Keratinocyte (primary cell): Measurements from ENCODE around the gene G6PC1. TPM values are rescaled to one million over a fixed set of nuclear protein-coding genes. Genes with fewer than 3 reads are reported as not detected.
"Not testable (repeated sequence)": the region's sequence is repeated elsewhere in the genome, so short reads cannot be mapped to it uniquely, and the experiment has no call there.

Experiments used
- DNase-seq: peaks from one replicate; pipeline ENCODE4 v3.0.0-alpha.2; 2011; ENCODE audit warnings: low read depth, missing footprints, low spot score
- FAIRE-seq: peaks from 2 replicates; lab custom pipeline; 2011; peaks lifted over from hg19 to GRCh38; lab: Jason Lieb, UNC
- H2AFZ ChIP-seq: 2 replicates; pipeline ENCODE4 v1.6.0; 2012; ENCODE audit warnings: low read length, control low read depth, inconsistent platforms; ENCODE audit not compliant: control insufficient read depth
- H3K27ac ChIP-seq: 2 replicates; pipeline ENCODE4 v1.5.1; 2011; ENCODE audit warnings: low read length; ENCODE audit not compliant: control insufficient read depth, insufficient read depth
- H3K27me3 ChIP-seq: 3 replicates; pipeline ENCODE4 v1.6.0; 2011; ENCODE audit warnings: low read length; ENCODE audit not compliant: control insufficient read depth, insufficient read depth; ENCODE audit errors: extremely low read depth
- H3K36me3 ChIP-seq, 2 experiments: 2 replicates in 1 of 2; 3 replicates in 1 of 2; pipeline ENCODE4 v1.5.1; 2011; ENCODE audit warnings: low read length in 2 of 2, mild to moderate bottlenecking in 1 of 2; ENCODE audit not compliant: control insufficient read depth in 2 of 2, insufficient read depth in 2 of 2; ENCODE audit errors: extremely low read depth in 1 of 2
- H3K4me1 ChIP-seq: 3 replicates; pipeline ENCODE4 v1.5.1; 2011; ENCODE audit warnings: low read length; ENCODE audit not compliant: control insufficient read depth, insufficient read depth; ENCODE audit errors: extremely low read depth
- H3K4me2 ChIP-seq: 3 replicates; pipeline ENCODE4 v1.6.0; 2011; ENCODE audit warnings: low read depth, low read length; ENCODE audit not compliant: control insufficient read depth, insufficient read depth; ENCODE audit errors: extremely low read depth
- H3K4me3 ChIP-seq, 3 experiments: fragments of 200-600 bp in 1 of 3; sonication (generic) in 1 of 3; 2 replicates in 2 of 3; 3 replicates in 1 of 3; pipeline ENCODE4 v1.5.1; 2011 to 2016; ENCODE audit warnings: low read length in 3 of 3, mild to moderate bottlenecking in 3 of 3, control low read depth in 2 of 3, inconsistent platforms in 1 of 3, low read depth in 1 of 3, mixed read lengths in 1 of 3, mixed run types in 1 of 3, moderate library complexity in 1 of 3; ENCODE audit not compliant: control insufficient read depth in 2 of 3, insufficient read depth in 2 of 3; ENCODE audit errors: extremely low read depth in 1 of 3
- H3K79me2 ChIP-seq: 2 replicates; pipeline ENCODE4 v1.6.0; 2012; ENCODE audit warnings: low read length; ENCODE audit not compliant: control insufficient read depth, insufficient read depth
- H3K9ac ChIP-seq: 3 replicates; pipeline ENCODE4 v1.6.0; 2011; ENCODE audit warnings: low read length; ENCODE audit not compliant: control insufficient read depth, insufficient read depth; ENCODE audit errors: extremely low read depth
- H3K9me1 ChIP-seq: 3 replicates; pipeline ENCODE4 v1.6.0; 2011; ENCODE audit warnings: low read length; ENCODE audit not compliant: control insufficient read depth, insufficient read depth; ENCODE audit errors: extremely low read depth
- H3K9me3 ChIP-seq: 2 replicates; pipeline ENCODE4 v1.5.1; 2012; ENCODE audit warnings: low read depth, low read length; ENCODE audit not compliant: control insufficient read depth
- H4K20me1 ChIP-seq: 3 replicates; pipeline ENCODE4 v1.6.0; 2011; ENCODE audit warnings: low read length; ENCODE audit not compliant: control insufficient read depth, insufficient read depth; ENCODE audit errors: extremely low read depth
- CTCF ChIP-seq, 3 experiments: IDR thresholded peaks in 1 of 3; conservative IDR thresholded peaks in 1 of 3; optimal IDR thresholded peaks in 1 of 3; 2 replicates in 2 of 3; 3 replicates in 1 of 3; pipeline versions ENCODE3 to v1.5.1; 2011; ENCODE audit warnings: low read length in 3 of 3, mild to moderate bottlenecking in 3 of 3, moderate library complexity in 2 of 3, control low read depth in 1 of 3, inconsistent platforms in 1 of 3; ENCODE audit not compliant: insufficient read depth in 2 of 3; ENCODE audit errors: extremely low read depth in 1 of 3
- EZH2 ChIP-seq: IDR thresholded peaks from one replicate; pipeline ENCODE4 v1.6.1; 2012; ENCODE audit warnings: inconsistent platforms, mild to moderate bottlenecking, low read length, moderate library complexity
- dilution Hi-C: fragments of 300-500 bp; cut with MboI; formaldehyde crosslinking; loops from one replicate; pipeline ENCODE4 v1.7.0; 2020; ENCODE audit warnings: low sequenced_read_pairs; ENCODE audit not compliant: extremely low pct_ligation_motif_present
- polyA plus RNA-seq, 5 experiments: library from polyadenylated mRNA; depleted of rRNA in 3 of 5; stranded (reverse) in 3 of 5; stranded (forward) in 1 of 5; unstranded in 1 of 5; fragments of >200 nt; gene quantifications; 1 replicate in 1 of 5; 2 replicates in 3 of 5; 3 replicates in 1 of 5; pipeline versions ENCODE4 v1.2.1 to v1.2.3, GENCODE V29; 2011 to 2012; ENCODE audit warnings: missing spikeins in 2 of 5, low read depth in 1 of 5, low replicate concordance in 1 of 5

Gene G6PC1
- polyA plus RNA-seq, 1 donor (not counting 4 experiments of a cell fraction or from before 2014, with no cell fraction given): not detected

DNA sequence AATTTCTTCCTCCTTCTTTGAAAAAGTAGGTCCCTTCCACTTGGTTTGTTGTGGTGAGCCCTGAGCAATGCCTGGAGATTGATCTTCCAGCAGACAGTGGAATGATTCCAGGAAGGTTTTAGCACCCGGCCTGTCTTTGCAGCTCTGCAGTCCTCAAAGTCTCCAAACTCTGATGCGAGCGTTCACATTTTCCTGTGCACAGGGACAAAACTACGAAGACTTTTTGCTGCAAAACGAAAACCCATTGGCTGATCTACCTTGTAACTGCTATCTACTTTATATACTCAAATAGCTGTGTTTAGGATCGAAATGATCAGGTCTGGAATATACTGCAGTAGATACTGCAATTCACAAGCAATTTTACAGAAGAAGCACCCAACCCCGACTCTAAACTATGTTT is 21.7 kb downstream of the G6PC1 start:
- H3K9me1 ChIP-seq: no peaks in the 10 kb centered on the region
- no peaks in the 10 kb centered on the region for H3K27me3 ChIP-seq
- H3K4me1 ChIP-seq: no peaks in the 10 kb centered on the region
- H3K9me3 ChIP-seq: no peaks in the 10 kb centered on the region
- H3K4me2 ChIP-seq: no peak overlapping the region
- H3K9ac ChIP-seq: no peak overlapping the region
- no peak for TF ChIP-seq CTCF (optimal IDR thresholded peaks at IDR 0.05 in 1 of 3, IDR thresholded peaks at IDR 0.05 in 1 of 3, conservative IDR thresholded peaks at IDR 0.05 in 1 of 3; ENCODE audit: extremely low read depth in 1 of 3, insufficient read depth in 2 of 3, low read length in 3 of 3)
- TF ChIP-seq EZH2: no peak
- dilution Hi-C loops: no loop called here
- no peaks in the 10 kb centered on the region for H3K79me2 ChIP-seq
- H2AFZ ChIP-seq: no peak overlapping the region
- no peak overlapping the region for H3K27ac ChIP-seq
- H3K36me3 ChIP-seq: no peaks in the 10 kb centered on the region
- DNase-seq (no peak), FAIRE-seq (no peak)
- no peaks in the 10 kb centered on the region for H4K20me1 ChIP-seq
- no peak overlapping the region for H3K4me3 ChIP-seq

DNA sequence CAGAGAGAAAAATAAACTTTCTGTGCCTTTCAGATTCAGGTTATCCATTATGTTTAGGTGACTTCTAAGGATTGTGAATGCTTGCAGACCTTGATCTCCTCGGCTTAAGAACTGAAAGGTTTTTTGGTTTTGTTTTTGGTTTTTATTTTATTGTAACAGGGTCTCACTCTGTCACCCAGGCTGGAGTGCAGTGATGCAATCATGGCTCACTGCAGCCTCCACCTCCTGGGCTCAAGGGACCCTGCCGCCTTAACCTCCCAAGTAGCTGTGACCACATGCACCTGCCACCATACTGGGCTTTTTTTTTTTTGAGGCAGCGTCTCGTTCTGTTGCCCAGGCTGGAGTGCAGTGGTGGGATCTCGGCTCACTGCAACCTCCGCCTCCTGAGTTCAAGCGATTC is 22.9 kb downstream of the G6PC1 start:
- dilution Hi-C loops, H3K9me1 ChIP-seq, H2AFZ ChIP-seq, H3K4me1 ChIP-seq, H3K4me2 ChIP-seq, H3K36me3 ChIP-seq, H3K9ac ChIP-seq, H4K20me1 ChIP-seq, H3K9me3 ChIP-seq, H3K79me2 ChIP-seq, H3K27me3 ChIP-seq, H3K27ac ChIP-seq, H3K4me3 ChIP-seq, DNase-seq, FAIRE-seq: not testable (repeated sequence)

GRCh38 chr17:42924891-42925290 is 24.3 kb downstream of the G6PC1 start:
- Histone ChIP-seq H3K4me2 (no peak overlapping the region), H3K36me3 (no peaks in the 10 kb centered on the region), H4K20me1 (no peaks in the 10 kb centered on the region), H3K4me3 (no peak overlapping the region), H3K79me2 (no peaks in the 10 kb centered on the region), H3K9me1 (no peaks in the 10 kb centered on the region), H3K9ac (no peak overlapping the region), H3K27me3 (no peaks in the 10 kb centered on the region), H3K4me1 (peaks cover 7% of the 10 kb centered on the region), H2AFZ (no peak overlapping the region), H3K27ac (no peak overlapping the region), H3K9me3 (no peaks in the 10 kb centered on the region)
- no peak for DNase-seq
- no peak for FAIRE-seq
- dilution Hi-C loops: loop anchor here (25.0 kb wide), 1 partner anchor 88 kb away; the partner anchor contains the start of genes AOC2 and PSME3
- TF ChIP-seq CTCF (optimal IDR thresholded peaks at IDR 0.05 in 1 of 3, IDR thresholded peaks at IDR 0.05 in 1 of 3, conservative IDR thresholded peaks at IDR 0.05 in 1 of 3; ENCODE audit: extremely low read depth in 1 of 3, insufficient read depth in 2 of 3, low read length in 3 of 3) (no peak), EZH2 (no peak)
